ENCODE measurements around the gene LDLRAD3. TPM values are rescaled to one million over a fixed set of nuclear protein-coding genes. Genes with fewer than 3 reads are reported as not detected.

LDLRAD3 gene
- polyA plus RNA-seq, 1 of the 3 experiments (the other 2 are of a cell fraction) = 10.6 TPM

DNA sequence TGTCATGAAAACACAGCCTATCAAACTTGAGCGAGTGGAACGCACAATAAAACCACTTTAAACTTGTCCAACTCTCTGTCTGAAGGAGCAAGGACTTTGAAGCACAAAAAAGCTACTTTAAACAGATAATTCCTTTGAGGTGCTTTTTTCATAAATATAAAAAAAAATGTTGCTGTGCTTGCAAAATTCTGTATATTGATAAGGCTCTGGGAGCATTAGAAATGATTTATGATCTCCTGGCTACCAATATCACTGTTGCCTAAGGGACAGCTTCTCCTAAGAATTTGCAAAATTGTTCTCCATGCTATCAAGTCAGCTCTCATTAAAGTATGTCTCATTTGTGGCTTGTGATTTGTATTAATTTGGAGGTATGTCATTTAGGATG, 37.6 kb upstream of the LDLRAD3 start:
- H2AFZ ChIP-seq (ENCODE audit: low read depth) = no peak overlapping the region
- TF ChIP-seq EZH2phosphoT487 (IDR thresholded peaks at IDR 0.05; ENCODE audit: borderline replicate concordance, low read depth) (no peak), MXI1 (IDR thresholded peaks at IDR 0.05; ENCODE audit: low read depth, low read length) (no peak), SIN3A (IDR thresholded peaks at IDR 0.05; ENCODE audit: borderline replicate concordance, low read depth, low read length) (no peak), ELF1 (IDR thresholded peaks at IDR 0.05) (no peak), CHD2 (IDR thresholded peaks at IDR 0.05; ENCODE audit: low read length, partially characterized antibody) (no peak)
- TF ChIP-seq, protein P1, sequence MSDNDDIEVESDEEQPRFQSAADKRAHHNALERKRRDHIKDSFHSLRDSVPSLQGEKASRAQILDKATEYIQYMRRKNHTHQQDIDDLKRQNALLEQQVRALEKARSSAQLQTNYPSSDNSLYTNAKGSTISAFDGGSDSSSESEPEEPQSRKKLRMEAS (IDR thresholded peaks at IDR 0.05; ENCODE audit: low read depth) = no peak
- no peak for DNase-seq
- H4K20me1 ChIP-seq (ENCODE audit: insufficient read depth) = no peaks in the 10 kb centered on the region
- H3K79me2 ChIP-seq (ENCODE audit: insufficient read depth) = no peaks in the 10 kb centered on the region
- POLR2A ChIA-PET = no interaction called here
- WGBS (ENCODE audit: low lambda C conversion rate) = 98% methylated on average over 2 of the region's 2 CpGs
- H3K9ac ChIP-seq = no peak overlapping the region
- H3K36me3 ChIP-seq (replicated peaks in 1 of 2; ENCODE audit: control insufficient read depth in 1 of 2, insufficient read depth in 2 of 2, low read length in 1 of 2) = no peaks in the 10 kb centered on the region
- no peak overlapping the region for H3K4me2 ChIP-seq
- H3F3A ChIP-seq (replicated peaks; ENCODE audit: insufficient read depth) = peaks cover 10% of the 10 kb centered on the region
- H3K4me3 ChIP-seq (ENCODE audit: low read depth in 2 of 2, low read length in 1 of 2) = no peak overlapping the region
- no peaks in the 10 kb centered on the region for H3K27me3 ChIP-seq (ENCODE audit: insufficient read depth)
- CTCF ChIA-PET = interaction anchor here (0.8 kb wide), 1 partner anchor 31 kb away, joined by 3 read pairs; no protein-coding TSS in a partner anchor
- H3K27ac ChIP-seq (ENCODE audit: low read depth in 2 of 2, low read length in 1 of 2) = no peak overlapping the region
- H3K4me1 ChIP-seq (ENCODE audit: control insufficient read depth in 1 of 2, insufficient read depth in 2 of 2, low read depth in 1 of 2, low read length in 1 of 2) = no peaks in the 10 kb centered on the region
- H3K9me3 ChIP-seq = peaks cover 18% of the 10 kb centered on the region
- no peaks in the 10 kb centered on the region for H3K9me2 ChIP-seq

DNA sequence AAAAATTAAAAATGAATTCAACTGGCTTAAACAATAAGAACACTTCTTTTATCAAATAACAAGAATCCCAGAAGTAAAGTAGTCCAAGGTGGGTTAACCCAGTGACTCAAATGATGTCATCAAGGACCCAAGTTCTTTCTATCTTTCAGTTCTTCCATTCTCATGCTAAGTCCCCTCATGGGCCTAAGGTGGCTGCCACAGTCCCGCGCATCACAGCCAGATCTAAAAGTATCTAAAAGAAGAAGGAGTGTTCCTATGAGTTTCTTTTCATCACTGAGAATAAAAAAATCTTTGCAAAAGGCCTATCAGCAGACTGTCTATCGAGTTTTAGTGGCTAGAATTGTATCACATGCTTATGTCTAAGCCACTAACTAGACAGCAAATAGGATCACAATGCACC, 37.2 kb upstream of the LDLRAD3 start:
- POLR2A ChIA-PET = no interaction called here
- WGBS (ENCODE audit: low lambda C conversion rate) = 55% methylated on average over 3 of the region's 3 CpGs
- no peak overlapping the region for H3K27ac ChIP-seq (ENCODE audit: low read depth in 2 of 2, low read length in 1 of 2)

More for the DNA sequence above, 37.2 kb upstream of the LDLRAD3 start:
- Histone ChIP-seq H3K27me3 (ENCODE audit: insufficient read depth) (no peaks in the 10 kb centered on the region), H3K36me3 (replicated peaks in 1 of 2; ENCODE audit: control insufficient read depth in 1 of 2, insufficient read depth in 2 of 2, low read length in 1 of 2) (no peaks in the 10 kb centered on the region), H3K9ac (no peak overlapping the region), H3K9me2 (no peaks in the 10 kb centered on the region), H2AFZ (ENCODE audit: low read depth) (no peak overlapping the region), H4K20me1 (ENCODE audit: insufficient read depth) (no peaks in the 10 kb centered on the region), H3K4me2 (no peak overlapping the region), H3F3A (replicated peaks; ENCODE audit: insufficient read depth) (peaks cover 10% of the 10 kb centered on the region), H3K79me2 (ENCODE audit: insufficient read depth) (no peaks in the 10 kb centered on the region), H3K4me1 (ENCODE audit: control insufficient read depth in 1 of 2, insufficient read depth in 2 of 2, low read depth in 1 of 2, low read length in 1 of 2) (no peaks in the 10 kb centered on the region), H3K9me3 (peaks cover 17% of the 10 kb centered on the region), H3K4me3 (ENCODE audit: low read depth in 2 of 2, low read length in 1 of 2) (no peak overlapping the region)
- CTCF ChIA-PET = interaction anchor here (0.8 to 1.3 kb wide), 2 partner anchors 31 to 149 kb away, joined by 3 read pairs; no protein-coding TSS in a partner anchor
- no peak for DNase-seq
- TF ChIP-seq, protein P2, sequence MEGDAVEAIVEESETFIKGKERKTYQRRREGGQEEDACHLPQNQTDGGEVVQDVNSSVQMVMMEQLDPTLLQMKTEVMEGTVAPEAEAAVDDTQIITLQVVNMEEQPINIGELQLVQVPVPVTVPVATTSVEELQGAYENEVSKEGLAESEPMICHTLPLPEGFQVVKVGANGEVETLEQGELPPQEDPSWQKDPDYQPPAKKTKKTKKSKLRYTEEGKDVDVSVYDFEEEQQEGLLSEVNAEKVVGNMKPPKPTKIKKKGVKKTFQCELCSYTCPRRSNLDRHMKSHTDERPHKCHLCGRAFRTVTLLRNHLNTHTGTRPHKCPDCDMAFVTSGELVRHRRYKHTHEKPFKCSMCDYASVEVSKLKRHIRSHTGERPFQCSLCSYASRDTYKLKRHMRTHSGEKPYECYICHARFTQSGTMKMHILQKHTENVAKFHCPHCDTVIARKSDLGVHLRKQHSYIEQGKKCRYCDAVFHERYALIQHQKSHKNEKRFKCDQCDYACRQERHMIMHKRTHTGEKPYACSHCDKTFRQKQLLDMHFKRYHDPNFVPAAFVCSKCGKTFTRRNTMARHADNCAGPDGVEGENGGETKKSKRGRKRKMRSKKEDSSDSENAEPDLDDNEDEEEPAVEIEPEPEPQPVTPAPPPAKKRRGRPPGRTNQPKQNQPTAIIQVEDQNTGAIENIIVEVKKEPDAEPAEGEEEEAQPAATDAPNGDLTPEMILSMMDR (IDR thresholded peaks at IDR 0.05) = no peak
- TF ChIP-seq EP300 (IDR thresholded peaks at IDR 0.05; ENCODE audit: borderline replicate concordance in 1 of 2, low read depth in 1 of 2, low read length in 1 of 2) (no peak), NFIC (IDR thresholded peaks at IDR 0.05; ENCODE audit: borderline replicate concordance) (no peak), NRF1 (IDR thresholded peaks at IDR 0.05; ENCODE audit: low read depth, low read length) (no peak), RFX5 (IDR thresholded peaks at IDR 0.05; ENCODE audit: low read length) (no peak), MXI1 (IDR thresholded peaks at IDR 0.05; ENCODE audit: low read depth, low read length) (no peak), RXRA (IDR thresholded peaks at IDR 0.05; ENCODE audit: borderline replicate concordance, low read depth) (no peak), FOXJ3 (CRISPR knock-in tag; IDR thresholded peaks at IDR 0.05) (no peak), FOXM1 (IDR thresholded peaks at IDR 0.05; ENCODE audit: low read depth) (no peak)
- TF ChIP-seq, protein P3, sequence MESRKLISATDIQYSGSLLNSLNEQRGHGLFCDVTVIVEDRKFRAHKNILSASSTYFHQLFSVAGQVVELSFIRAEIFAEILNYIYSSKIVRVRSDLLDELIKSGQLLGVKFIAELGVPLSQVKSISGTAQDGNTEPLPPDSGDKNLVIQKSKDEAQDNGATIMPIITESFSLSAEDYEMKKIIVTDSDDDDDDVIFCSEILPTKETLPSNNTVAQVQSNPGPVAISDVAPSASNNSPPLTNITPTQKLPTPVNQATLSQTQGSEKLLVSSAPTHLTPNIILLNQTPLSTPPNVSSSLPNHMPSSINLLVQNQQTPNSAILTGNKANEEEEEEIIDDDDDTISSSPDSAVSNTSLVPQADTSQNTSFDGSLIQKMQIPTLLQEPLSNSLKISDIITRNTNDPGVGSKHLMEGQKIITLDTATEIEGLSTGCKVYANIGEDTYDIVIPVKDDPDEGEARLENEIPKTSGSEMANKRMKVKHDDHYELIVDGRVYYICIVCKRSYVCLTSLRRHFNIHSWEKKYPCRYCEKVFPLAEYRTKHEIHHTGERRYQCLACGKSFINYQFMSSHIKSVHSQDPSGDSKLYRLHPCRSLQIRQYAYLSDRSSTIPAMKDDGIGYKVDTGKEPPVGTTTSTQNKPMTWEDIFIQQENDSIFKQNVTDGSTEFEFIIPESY (IDR thresholded peaks at IDR 0.05; ENCODE audit: borderline replicate concordance, low read depth) = no peak
- TF ChIP-seq, protein P4, sequence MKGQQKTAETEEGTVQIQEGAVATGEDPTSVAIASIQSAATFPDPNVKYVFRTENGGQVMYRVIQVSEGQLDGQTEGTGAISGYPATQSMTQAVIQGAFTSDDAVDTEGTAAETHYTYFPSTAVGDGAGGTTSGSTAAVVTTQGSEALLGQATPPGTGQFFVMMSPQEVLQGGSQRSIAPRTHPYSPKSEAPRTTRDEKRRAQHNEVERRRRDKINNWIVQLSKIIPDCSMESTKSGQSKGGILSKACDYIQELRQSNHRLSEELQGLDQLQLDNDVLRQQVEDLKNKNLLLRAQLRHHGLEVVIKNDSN (IDR thresholded peaks at IDR 0.05; ENCODE audit: borderline replicate concordance, low read depth) = no peak
- TF ChIP-seq, protein P1 (IDR thresholded peaks at IDR 0.05; ENCODE audit: low read depth) = no peak
- TF ChIP-seq, protein P5, sequence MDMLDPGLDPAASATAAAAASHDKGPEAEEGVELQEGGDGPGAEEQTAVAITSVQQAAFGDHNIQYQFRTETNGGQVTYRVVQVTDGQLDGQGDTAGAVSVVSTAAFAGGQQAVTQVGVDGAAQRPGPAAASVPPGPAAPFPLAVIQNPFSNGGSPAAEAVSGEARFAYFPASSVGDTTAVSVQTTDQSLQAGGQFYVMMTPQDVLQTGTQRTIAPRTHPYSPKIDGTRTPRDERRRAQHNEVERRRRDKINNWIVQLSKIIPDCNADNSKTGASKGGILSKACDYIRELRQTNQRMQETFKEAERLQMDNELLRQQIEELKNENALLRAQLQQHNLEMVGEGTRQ (IDR thresholded peaks at IDR 0.05; ENCODE audit: borderline replicate concordance, low read depth, low read length) = no peak
- TF ChIP-seq, protein P6, sequence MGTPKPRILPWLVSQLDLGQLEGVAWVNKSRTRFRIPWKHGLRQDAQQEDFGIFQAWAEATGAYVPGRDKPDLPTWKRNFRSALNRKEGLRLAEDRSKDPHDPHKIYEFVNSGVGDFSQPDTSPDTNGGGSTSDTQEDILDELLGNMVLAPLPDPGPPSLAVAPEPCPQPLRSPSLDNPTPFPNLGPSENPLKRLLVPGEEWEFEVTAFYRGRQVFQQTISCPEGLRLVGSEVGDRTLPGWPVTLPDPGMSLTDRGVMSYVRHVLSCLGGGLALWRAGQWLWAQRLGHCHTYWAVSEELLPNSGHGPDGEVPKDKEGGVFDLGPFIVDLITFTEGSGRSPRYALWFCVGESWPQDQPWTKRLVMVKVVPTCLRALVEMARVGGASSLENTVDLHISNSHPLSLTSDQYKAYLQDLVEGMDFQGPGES (IDR thresholded peaks at IDR 0.05; ENCODE audit: low read depth, low read length) = no peak

Measured in SK-N-SH (cell line).